ENCODE data around the gene EYA2.

Gene EYA2

DNA sequence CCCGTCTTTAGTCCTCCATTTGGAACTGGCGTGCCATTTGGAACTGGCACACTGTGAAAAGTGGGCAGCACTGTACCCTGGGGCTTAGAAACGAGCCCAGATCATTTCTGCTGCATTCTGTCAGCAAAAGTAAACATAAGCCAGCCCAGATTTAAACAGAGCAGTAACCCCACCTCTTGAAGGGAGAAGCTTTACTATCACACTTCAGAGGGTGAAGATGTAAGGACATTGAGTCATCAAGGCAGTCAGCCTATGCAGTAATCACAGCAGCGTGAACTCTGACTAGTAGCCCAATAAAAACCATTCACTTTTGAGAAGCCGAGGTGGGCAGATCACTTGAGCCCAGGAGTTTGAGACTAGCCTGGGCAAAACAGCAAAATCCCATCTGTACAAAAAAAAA lies 216.9 kb downstream of the EYA2 start:
- no peak for DNase-seq (ENCODE audit: low read depth in 2 of 2)

- no peak for DNase-seq (ENCODE audit: low read depth in 2 of 2)
Observed at GRCh38 chr20:47113362-47114109, 218.9 kb downstream of the EYA2 start.

- DNase-seq (ENCODE audit: low read depth in 2 of 2): no peak
Observed at GRCh38 chr20:47115694-47116093, 221.1 kb downstream of the EYA2 start.

- DNase-seq (ENCODE audit: low read depth in 2 of 2): no peak
Observed at GRCh38 chr20:47117371-47117770, 222.7 kb downstream of the EYA2 start.

DNA sequence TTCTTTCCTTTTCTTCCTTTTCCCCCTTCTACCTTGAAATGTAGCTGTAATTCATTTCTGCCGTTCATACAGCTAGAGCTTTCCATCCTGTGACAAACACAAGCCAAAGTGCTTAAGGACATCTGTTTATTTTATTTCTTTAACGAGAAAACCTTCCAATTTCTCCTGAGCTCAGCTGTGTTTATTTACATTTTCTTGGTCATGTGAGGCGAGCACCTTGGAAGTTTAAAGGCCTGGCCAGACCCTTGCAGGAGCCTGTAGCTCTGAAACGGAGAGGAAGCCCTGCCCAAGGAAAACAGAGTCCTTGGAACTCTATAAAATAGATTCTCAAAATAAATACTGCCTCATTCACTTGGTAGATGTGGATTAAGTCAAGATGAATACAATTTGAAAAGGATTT lies 223.1 kb downstream of the EYA2 start:
- DNase-seq (ENCODE audit: low read depth in 2 of 2): no peak

DNA sequence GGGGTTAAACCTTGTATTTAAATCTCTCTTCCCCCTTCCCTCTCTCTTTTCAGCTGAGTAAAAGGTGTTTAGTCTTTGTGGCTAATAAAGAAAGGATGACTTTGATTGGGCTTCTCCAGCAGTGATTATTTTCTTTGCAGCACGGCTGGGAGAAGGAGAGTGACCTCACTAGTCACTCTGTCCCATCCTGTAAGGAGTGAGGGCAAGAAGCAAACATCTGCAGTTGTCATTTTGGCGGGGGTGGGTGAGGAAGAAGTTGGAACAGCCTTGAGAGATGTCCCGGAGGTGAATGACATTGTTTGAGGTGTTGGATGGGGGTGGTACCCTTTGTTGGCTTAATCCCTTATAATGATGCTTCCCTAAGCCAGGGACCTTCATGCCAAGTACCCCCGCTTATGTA lies 223.6 kb downstream of the EYA2 start:
- no peak for DNase-seq (ENCODE audit: low read depth in 2 of 2)

DNA sequence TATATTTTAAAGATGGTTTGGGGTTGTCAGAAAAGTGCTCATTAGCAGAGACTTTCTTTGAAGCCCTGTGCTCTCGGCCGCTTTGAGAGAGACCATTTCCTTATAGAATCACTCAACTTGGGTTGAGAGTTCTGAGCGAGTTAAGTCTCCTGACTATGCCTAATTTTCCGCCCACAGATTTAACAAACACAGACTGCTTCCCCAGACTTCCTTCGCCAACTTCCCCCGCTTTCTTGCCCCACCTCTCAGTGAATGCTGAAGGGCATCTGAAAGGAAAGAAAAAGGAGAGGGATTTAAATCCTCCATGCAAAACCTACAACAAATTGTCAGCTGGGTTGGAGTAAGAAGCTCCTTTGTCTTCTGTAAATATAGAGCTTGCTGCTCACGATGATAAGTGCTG lies 224.0 kb downstream of the EYA2 start:
- DNase-seq (ENCODE audit: low read depth in 2 of 2): no peak

DNA sequence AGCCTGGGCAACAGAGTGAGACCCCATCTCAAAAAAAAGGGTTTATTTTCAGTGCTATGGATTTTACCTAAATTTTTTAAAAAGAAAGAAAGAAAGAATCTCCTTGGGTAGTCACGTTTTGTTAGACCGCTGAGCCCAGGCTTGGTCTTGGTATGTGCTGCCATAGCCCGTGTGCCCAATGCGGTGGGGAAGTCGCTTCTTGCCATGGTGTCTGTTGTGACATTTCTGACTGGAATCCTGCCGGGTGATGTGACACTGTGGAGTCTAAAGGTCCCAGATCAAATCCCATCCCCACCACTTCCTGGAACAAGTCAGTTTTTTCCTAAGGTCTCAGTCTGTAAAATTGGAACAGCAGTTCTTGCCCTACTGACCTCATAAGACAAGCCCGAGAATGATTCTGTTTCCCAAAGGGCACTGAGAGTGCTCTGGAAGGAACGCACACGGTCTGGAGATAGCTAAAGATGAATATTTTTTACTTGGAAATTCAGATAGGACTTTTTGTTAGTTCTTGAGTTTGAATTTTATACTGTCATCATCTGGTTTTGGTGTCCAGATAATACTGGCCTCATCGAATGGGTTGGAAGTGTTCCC lies 225.8 kb downstream of the EYA2 start:
- DNase-seq (ENCODE audit: low read depth in 2 of 2): no peak

- DNase-seq (ENCODE audit: low read depth in 2 of 2): no peak
Observed at GRCh38 chr20:47122560-47122959, 227.9 kb downstream of the EYA2 start.

DNA sequence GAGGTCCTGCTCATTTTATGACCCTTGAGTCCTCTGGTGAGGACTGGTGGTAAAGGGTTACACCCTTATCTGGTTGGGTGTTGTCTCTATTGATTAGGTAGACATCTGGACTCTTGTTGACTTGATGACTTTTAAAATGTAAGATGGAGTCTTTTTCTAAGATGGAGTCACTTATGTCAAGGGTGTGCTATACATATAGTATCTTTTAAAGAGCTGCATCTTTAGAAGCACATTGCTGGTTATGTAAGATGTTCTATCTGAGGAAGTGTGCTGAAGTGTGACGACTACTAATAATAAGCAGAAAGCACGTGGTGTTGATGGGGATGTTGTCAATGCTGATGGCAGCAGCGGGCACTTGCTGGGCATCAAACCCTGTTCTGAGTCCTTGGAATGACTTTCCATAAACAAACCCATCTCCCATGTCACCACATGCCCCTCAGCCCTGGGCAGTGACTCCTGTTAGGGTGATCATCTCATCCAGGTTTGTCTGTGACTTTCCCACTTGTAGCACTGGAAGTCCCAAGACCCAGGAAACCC lies 229.6 kb downstream of the EYA2 start:
- no peak for DNase-seq (ENCODE audit: low read depth in 2 of 2)

- no peak for DNase-seq (ENCODE audit: low read depth in 2 of 2)
Observed at GRCh38 chr20:47125508-47125757, 230.8 kb downstream of the EYA2 start.

DNA sequence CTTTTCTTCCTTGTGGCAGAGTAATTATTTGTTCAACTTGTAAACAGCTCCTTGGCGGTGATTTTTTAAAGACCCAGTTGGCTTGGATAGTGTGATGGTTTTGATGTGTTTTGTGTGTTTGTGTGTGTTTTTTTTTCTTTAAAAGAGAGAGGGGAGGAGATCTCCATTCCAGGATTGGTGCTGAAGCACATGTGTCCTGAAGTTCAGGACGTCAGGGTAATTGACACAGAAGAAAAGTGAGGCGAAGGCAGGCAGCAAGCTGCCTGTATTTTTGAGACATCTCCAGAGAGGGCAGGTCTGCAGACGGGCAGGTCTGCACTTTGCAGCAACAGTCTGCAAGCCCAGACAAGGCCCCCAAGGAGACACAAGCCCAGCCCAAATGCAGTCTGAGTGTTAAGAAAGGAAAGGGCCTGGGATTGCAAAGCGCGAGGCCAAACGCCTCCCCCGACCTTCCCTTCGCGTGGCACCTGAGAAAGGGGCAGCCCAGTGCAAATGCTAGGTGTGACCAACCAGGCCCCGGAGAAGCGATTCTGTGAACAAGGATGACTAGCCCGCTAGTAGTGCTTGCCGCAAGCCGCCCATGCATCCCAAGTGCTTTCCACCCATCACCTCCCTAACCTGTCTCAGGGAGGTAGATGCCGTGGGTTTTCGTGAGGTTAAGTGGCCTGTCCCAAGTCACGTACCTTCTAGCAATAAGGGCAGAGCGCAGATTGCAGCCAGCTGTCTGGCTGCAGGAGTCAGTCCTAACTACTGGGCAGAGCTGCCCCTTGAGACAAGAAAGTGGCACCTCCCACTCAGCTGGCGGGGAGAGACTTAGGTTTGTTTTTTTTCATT lies 231.3 kb downstream of the EYA2 start:
- DNase-seq (ENCODE audit: low read depth in 2 of 2): no peak

- no peak for DNase-seq (ENCODE audit: low read depth in 2 of 2)
Observed at GRCh38 chr20:47126709-47127108, 232.1 kb downstream of the EYA2 start.

DNA sequence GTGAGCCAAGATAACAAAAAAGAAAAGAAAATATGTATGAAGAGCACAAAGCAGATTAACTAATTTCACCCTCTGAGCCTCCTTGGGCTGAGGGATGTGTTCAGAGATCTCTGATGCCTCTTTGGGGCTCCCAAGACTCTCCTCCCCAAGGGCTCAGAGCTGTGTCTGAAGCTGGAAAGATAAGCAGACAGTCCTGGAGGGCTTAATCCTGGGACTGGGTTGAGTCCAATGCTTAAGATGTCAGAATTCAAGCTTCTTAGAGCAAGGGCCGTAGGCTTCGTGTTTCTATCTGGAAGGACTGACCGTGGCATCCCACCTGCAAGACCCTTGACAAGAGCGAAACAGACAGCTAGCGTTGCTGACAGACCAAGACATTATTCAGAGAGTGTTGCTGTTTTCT lies 232.9 kb downstream of the EYA2 start:
- DNase-seq (ENCODE audit: low read depth in 2 of 2): no peak

DNA sequence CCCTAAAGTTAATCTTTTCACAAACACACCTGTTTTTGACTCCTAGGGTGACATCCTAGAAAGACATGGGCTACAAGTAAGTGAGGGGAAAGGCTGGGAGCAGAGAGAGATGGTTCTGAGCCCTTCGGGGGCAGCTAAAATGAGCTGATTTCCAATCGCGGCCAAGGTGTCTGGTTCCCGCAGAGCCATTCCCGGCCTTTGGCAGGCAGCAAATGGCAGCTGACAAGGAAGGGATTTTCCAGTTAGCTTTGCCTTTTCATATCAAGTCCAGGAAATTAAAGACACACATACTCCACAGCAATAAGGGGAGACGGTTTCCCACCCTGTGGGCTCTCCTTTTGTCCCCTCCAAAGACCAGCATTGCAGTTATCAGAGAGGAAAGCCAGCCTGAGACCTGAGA lies 233.4 kb downstream of the EYA2 start:
- no peak for DNase-seq (ENCODE audit: low read depth in 2 of 2)

- DNase-seq (ENCODE audit: low read depth in 2 of 2): no peak
Observed at GRCh38 chr20:47129306-47129705, 234.7 kb downstream of the EYA2 start.

GRCh38 chr20:47133809-47134456 lies 239.3 kb downstream of the EYA2 start:
- no peak for DNase-seq (ENCODE audit: low read depth in 2 of 2)

DNA sequence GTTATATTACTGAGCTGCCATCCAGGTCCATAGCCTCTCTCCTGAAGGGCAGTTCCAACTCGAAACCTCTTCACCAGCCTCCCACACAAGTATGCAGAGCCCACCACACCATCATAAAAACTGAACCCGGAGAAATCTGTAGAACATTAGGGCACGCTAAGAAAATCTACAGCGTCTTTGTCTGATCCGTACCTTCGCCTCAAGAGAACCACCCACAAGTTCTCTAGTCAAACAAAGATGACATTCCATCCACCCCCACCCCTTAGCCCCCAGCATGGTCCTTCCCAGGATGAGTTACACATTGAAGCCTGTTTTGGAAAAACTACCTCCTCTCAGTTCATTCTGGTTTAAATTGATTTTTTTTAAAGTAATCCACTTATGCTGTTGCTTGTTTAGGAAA lies 242.1 kb downstream of the EYA2 start:
- no peak for DNase-seq (ENCODE audit: low read depth in 2 of 2)

GRCh38 chr20:47137231-47137870 lies 242.7 kb downstream of the EYA2 start:
- DNase-seq (ENCODE audit: low read depth in 2 of 2): no peak

DNA sequence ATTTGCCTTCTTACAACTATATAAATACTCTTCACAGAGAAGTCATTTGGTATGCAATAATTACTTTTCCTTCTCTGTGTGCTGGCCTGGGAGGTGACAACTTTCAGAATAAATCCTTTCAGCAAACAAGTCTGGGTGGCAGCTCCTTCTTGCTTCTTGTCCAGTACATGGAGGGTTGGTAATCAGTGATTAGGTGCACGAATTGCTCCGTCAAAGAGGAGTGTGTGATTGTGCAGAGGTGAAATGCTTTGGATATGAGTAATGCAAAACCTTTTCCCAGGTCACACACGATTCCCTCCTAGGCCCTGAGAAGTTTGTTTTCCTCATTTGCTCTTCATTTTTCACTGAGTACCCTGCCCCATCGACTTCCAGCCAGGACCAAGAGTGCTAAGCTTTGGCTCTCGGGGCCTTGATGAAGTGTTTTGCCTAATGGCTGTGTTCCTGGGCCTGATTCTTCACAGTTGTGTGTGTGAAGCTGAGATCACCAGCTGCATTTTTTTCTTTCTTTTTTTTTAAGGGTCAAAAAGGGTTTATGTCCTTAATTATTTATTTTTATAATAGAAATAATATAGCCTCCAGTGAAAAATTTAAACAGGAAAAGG lies 245.4 kb downstream of the EYA2 start:
- no peak for DNase-seq (ENCODE audit: low read depth in 2 of 2)

DNA sequence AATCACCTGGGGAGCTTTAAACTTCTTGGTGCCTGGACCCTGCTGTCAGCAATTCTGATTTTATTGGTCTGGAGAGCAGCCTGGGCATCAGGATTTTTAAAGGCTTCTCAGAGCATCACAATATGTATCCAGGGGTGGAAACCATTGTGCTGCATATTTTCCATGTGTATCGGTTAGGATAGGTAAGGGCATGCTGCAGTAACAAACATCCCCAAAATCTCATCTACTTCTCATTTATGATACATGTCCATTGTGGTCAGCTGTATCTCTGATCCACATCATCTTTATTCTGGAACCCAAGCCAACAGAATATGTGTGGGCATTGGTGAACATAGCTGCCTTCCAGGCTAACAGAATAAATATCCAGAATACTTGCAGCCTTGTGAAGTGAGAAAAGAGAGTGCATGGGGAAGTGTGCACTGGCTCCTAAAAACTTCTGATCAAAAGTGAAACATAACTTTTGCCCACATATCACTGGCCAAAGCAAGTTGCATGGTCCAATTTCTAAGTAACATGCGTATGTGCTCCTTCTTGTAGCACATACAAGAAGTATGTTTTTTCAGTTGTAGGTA lies 246.8 kb downstream of the EYA2 start:
- DNase-seq (ENCODE audit: low read depth in 2 of 2): no peak

All from stimulated activated CD8-positive, alpha-beta memory T cell treated with anti-CD3 and anti-CD28 coated beads, Interleukin-15, amount 100 ng/mL, for 4 hours (primary cell).